ENCODE data around the gene IL19.
A peak's percentile ranks its signal among the peaks of the same experiment; 100 is the strongest.

The IL19 gene

GRCh38 chr1:206727981-206728696 lies 42.4 kb upstream of the IL19 start:
- H3K4me3 ChIP-seq (ENCODE audit: low read depth, low read length) = no peak overlapping the region
- DNase-seq (ENCODE audit: low read depth) = no peak
- no peak for TF ChIP-seq CTCF (IDR thresholded peaks at IDR 0.05; ENCODE audit: insufficient read depth, low read depth, low read length, missing control alignments)

GRCh38 chr1:206728697-206728987 lies 41.9 kb upstream of the IL19 start:
- no peak for TF ChIP-seq CTCF (IDR thresholded peaks at IDR 0.05; ENCODE audit: insufficient read depth, low read depth, low read length, missing control alignments)
- H3K4me3 ChIP-seq (ENCODE audit: low read depth, low read length) = no peak overlapping the region
- DNase-seq (ENCODE audit: low read depth) = no peak

- no peak for DNase-seq (ENCODE audit: low read depth)
- no peak for TF ChIP-seq CTCF (IDR thresholded peaks at IDR 0.05; ENCODE audit: insufficient read depth, low read depth, low read length, missing control alignments)
- no peak overlapping the region for H3K4me3 ChIP-seq (ENCODE audit: low read depth, low read length)
These were observed 41.5 kb upstream of the IL19 start for GRCh38 chr1:206729050-206729449.

- TF ChIP-seq CTCF (IDR thresholded peaks at IDR 0.05; ENCODE audit: insufficient read depth, low read depth, low read length, missing control alignments) = no peak
- no peak for DNase-seq (ENCODE audit: low read depth)
- H3K4me3 ChIP-seq (ENCODE audit: low read depth, low read length) = no peak overlapping the region
These were observed 41.1 kb upstream of the IL19 start for GRCh38 chr1:206729507-206729906.

DNA sequence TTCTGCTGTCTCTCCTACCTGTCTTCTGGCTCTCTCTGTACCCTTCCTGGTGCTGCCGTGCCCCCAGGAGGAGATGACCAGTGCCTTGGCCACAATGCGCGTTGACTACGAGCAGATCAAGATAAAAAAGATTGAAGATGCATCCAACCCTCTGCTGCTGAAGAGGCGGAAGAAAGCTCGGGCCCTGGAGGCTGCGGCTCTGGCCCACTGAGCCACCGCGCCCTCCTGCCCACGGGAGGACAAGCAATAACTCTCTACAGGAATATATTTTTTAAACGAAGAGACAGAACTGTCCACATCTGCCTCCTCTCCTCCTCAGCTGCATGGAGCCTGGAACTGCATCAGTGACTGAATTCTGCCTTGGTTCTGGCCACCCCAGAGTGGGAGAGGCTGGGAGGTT lies 38.1 kb upstream of the IL19 start:
- TF ChIP-seq CTCF (IDR thresholded peaks at IDR 0.05; ENCODE audit: insufficient read depth, low read depth, low read length, missing control alignments) = no peak
- no peak for DNase-seq (ENCODE audit: low read depth)
- no peak overlapping the region for H3K4me3 ChIP-seq (ENCODE audit: low read depth, low read length)

DNA sequence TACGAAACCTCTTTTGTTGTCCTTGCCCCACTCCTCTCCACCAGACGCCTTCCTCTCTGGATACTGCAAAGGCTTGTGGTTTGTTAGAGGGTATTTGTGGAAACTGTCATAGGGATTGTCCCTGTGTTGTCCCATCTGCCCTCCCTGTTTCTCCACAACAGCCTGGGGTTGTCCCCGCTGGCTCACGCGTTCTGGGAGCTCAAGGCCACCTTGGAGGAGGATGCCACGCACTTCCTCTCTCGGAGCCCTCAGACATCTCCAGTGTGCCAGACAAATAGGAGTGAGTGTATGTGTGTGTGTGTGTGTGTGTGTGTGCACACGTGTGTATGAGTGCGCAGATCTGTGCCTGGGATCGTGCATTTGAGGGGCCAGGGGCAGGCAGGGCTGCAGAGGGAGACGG lies 37.6 kb upstream of the IL19 start:
- no peak for TF ChIP-seq CTCF (IDR thresholded peaks at IDR 0.05; ENCODE audit: insufficient read depth, low read depth, low read length, missing control alignments)
- no peak overlapping the region for H3K4me3 ChIP-seq (ENCODE audit: low read depth, low read length)
- DNase-seq (ENCODE audit: low read depth) = no peak

GRCh38 chr1:206734499-206735142 lies 36.0 kb upstream of the IL19 start:
- H3K4me3 ChIP-seq (ENCODE audit: low read depth, low read length) = no peak overlapping the region
- peak; percentile 96 for TF ChIP-seq CTCF (IDR thresholded peaks at IDR 0.05; ENCODE audit: insufficient read depth, low read depth, low read length, missing control alignments)
- DNase-seq (ENCODE audit: low read depth) = peak; percentile 79

Measured in GM12865 (cell line).